WTC11 (cell line): Measurements from ENCODE around the gene DCAF11. TPM values are rescaled to one million over a fixed set of nuclear protein-coding genes. Genes with fewer than 3 reads are reported as not detected.

Experiments
- ATAC-seq: fragments of 200-7000 bp; cut with Tn5 transposase; 2 replicates; pipeline ENCODE4 v1.10.0; 2021; ENCODE audit warnings: mild to moderate bottlenecking, moderate library complexity
- CTCF ChIA-PET: fragments of 300-600 bp; sonication (Branson Sonifier 250); formaldehyde crosslinking; loops from one replicate; lab custom pipeline; 2021; ENCODE audit warnings: antibody characterized with exemption; lab: Charles Lee
- POLR2A ChIA-PET: fragments of 350-600 bp; sonication (Branson Sonifier 250); formaldehyde crosslinking; loops from one replicate; lab custom pipeline; 2021; ENCODE audit warnings: antibody characterized with exemption; lab: Charles Lee
- DNase-seq: peaks from one replicate; pipeline ENCODE4 v3.0.0; 2021; ENCODE audit warnings: low spot score
- H3K27ac Mint-ChIP-seq: 2 replicates; pipeline ENCODE4 v1.8.0; 2021; ENCODE audit warnings: mixed read lengths
- H3K27me3 Mint-ChIP-seq: 2 replicates; pipeline ENCODE4 v1.8.0; 2021; ENCODE audit warnings: low read depth, mild to moderate bottlenecking, moderate library complexity, mixed read lengths
- H3K36me3 Mint-ChIP-seq: 2 replicates; pipeline ENCODE4 v1.8.0; 2021; ENCODE audit warnings: mixed read lengths
- H3K4me1 Mint-ChIP-seq: 2 replicates; pipeline ENCODE4 v1.8.0; 2022; ENCODE audit warnings: mixed read lengths
- H3K4me3 Mint-ChIP-seq: 2 replicates; pipeline ENCODE4 v1.8.0; 2021; ENCODE audit warnings: mild to moderate bottlenecking, moderate library complexity, mixed read lengths
- H3K9me3 Mint-ChIP-seq: 2 replicates; pipeline ENCODE4 v1.8.0; 2021; ENCODE audit warnings: mixed read lengths
- ETV6 ChIP-seq: sonication (generic); formaldehyde crosslinking; IDR thresholded peaks from 2 replicates; pipeline ENCODE4 v1.8.1; 2022; ENCODE audit warnings: mild to moderate bottlenecking, missing genetic modification reagents
- GABPB1 ChIP-seq: sonication (generic); formaldehyde crosslinking; IDR thresholded peaks from 2 replicates; pipeline ENCODE4 v1.8.1; 2023; ENCODE audit warnings: mild to moderate bottlenecking, missing genetic modification reagents
- IRF2 ChIP-seq: sonication (generic); formaldehyde crosslinking; IDR thresholded peaks from 2 replicates; pipeline ENCODE4 v1.8.0; 2022; ENCODE audit warnings: low read depth, missing genetic modification reagents, borderline replicate concordance
- MXD4 ChIP-seq: fragments of 250-450 bp; sonication (Bioruptor Pico); IDR thresholded peaks from 2 replicates; pipeline ENCODE4 v1.8.0; 2021; ENCODE audit warnings: mild to moderate bottlenecking, moderate library complexity, borderline replicate concordance
- OVOL2 ChIP-seq: fragments of 250-450 bp; sonication (Bioruptor Pico); IDR thresholded peaks from 2 replicates; pipeline ENCODE4 v1.9.0; 2021; ENCODE audit warnings: mild to moderate bottlenecking, borderline replicate concordance
- SMAD3 ChIP-seq: sonication (generic); formaldehyde crosslinking; IDR thresholded peaks from 2 replicates; pipeline ENCODE4 v1.8.0; 2022; ENCODE audit warnings: missing genetic modification reagents, mild to moderate bottlenecking, borderline replicate concordance
- SMAD4 ChIP-seq: sonication (generic); formaldehyde crosslinking; IDR thresholded peaks from 2 replicates; pipeline ENCODE4 v1.8.0; 2022; ENCODE audit warnings: mild to moderate bottlenecking, missing genetic modification reagents
- ZNF219 ChIP-seq: sonication (generic); formaldehyde crosslinking; IDR thresholded peaks from 2 replicates; pipeline ENCODE4 v1.8.0; 2023; ENCODE audit warnings: missing genetic modification reagents, mild to moderate bottlenecking, borderline replicate concordance
- ZNF232 ChIP-seq: sonication (generic); formaldehyde crosslinking; IDR thresholded peaks from 2 replicates; pipeline ENCODE4 v1.8.0; 2022; ENCODE audit warnings: mild to moderate bottlenecking, missing genetic modification reagents
- ZNF416 ChIP-seq: fragments of 250-450 bp; sonication (Bioruptor Pico); IDR thresholded peaks from 2 replicates; pipeline ENCODE4 v1.9.0; 2021; ENCODE audit warnings: mild to moderate bottlenecking, inconsistent platforms
- total RNA-seq: library from RNA; stranded (reverse); gene quantifications from 3 replicates; pipeline ENCODE4 v1.2.3, GENCODE V29; 2021
- TF ChIP-seq, protein P1 (sequence below): sonication (generic); formaldehyde crosslinking; IDR thresholded peaks from 2 replicates; pipeline ENCODE4 v1.8.0; 2022; ENCODE audit warnings: missing genetic modification reagents
- TF ChIP-seq, protein P2 (sequence below): sonication (generic); formaldehyde crosslinking; IDR thresholded peaks from 2 replicates; pipeline ENCODE4 v1.8.0; 2022; ENCODE audit warnings: mild to moderate bottlenecking, missing genetic modification reagents
- TF ChIP-seq, protein P3 (sequence below): sonication (generic); formaldehyde crosslinking; IDR thresholded peaks from 2 replicates; pipeline ENCODE4 v1.8.0; 2023; ENCODE audit warnings: missing genetic modification reagents, mild to moderate bottlenecking, borderline replicate concordance
- TF ChIP-seq, protein P4 (sequence below): sonication (generic); formaldehyde crosslinking; IDR thresholded peaks from 2 replicates; pipeline ENCODE4 v1.8.1; 2023; ENCODE audit warnings: mild to moderate bottlenecking, missing genetic modification reagents
- TF ChIP-seq, protein P5 (sequence below): sonication (generic); formaldehyde crosslinking; IDR thresholded peaks from 2 replicates; pipeline ENCODE4 v1.8.0; 2023; ENCODE audit warnings: mild to moderate bottlenecking, missing genetic modification reagents
- TF ChIP-seq, protein P6 (sequence below): sonication (generic); formaldehyde crosslinking; IDR thresholded peaks from 2 replicates; pipeline ENCODE4 v1.8.0; 2022; ENCODE audit warnings: mild to moderate bottlenecking, missing genetic modification reagents
- TF ChIP-seq, protein P7 (sequence below): sonication (generic); formaldehyde crosslinking; IDR thresholded peaks from 2 replicates; pipeline ENCODE4 v1.8.0; 2023; ENCODE audit warnings: missing genetic modification reagents

The DCAF11 gene
- total RNA-seq, 1 experiment from 2014 or later = 73.6 TPM

DNA sequence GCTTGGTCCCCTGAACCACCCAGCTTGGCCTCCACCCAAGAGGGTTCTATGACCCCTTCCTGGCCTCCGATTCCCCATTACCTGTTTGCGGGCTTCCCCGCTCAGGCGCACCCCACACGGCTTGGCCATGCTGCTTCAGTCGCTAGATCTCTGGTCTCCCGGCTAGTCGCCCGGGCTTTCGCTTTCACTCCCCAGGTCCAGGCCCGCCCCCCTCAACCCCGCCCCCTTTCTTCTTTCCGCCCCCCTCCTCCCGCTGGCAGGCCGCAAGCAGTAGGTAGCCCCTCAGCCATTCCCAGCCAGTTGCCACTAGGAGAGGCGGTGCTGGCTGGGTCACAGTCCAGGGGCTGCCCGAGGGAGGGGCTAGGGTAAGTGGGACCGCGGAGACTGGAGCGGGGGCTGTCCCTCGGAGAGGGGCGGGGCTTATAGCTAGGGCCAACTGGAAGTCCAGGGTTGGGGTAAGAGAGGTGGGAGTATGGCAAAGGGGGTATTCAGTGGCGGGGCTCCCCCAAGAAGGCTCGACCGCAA lies 31.9 kb downstream of the DCAF11 start, which contains the start of gene PSME2 (continued):
- TF ChIP-seq, protein P1, sequence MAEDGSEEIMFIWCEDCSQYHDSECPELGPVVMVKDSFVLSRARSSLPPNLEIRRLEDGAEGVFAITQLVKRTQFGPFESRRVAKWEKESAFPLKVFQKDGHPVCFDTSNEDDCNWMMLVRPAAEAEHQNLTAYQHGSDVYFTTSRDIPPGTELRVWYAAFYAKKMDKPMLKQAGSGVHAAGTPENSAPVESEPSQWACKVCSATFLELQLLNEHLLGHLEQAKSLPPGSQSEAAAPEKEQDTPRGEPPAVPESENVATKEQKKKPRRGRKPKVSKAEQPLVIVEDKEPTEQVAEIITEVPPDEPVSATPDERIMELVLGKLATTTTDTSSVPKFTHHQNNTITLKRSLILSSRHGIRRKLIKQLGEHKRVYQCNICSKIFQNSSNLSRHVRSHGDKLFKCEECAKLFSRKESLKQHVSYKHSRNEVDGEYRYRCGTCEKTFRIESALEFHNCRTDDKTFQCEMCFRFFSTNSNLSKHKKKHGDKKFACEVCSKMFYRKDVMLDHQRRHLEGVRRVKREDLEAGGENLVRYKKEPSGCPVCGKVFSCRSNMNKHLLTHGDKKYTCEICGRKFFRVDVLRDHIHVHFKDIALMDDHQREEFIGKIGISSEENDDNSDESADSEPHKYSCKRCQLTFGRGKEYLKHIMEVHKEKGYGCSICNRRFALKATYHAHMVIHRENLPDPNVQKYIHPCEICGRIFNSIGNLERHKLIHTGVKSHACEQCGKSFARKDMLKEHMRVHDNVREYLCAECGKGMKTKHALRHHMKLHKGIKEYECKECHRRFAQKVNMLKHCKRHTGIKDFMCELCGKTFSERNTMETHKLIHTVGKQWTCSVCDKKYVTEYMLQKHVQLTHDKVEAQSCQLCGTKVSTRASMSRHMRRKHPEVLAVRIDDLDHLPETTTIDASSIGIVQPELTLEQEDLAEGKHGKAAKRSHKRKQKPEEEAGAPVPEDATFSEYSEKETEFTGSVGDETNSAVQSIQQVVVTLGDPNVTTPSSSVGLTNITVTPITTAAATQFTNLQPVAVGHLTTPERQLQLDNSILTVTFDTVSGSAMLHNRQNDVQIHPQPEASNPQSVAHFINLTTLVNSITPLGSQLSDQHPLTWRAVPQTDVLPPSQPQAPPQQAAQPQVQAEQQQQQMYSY = peak; percentile 94
- 0 out of 2 replicates have a peak, but pooled peaks have one; percentile 44 for TF ChIP-seq ETV6 (CRISPR knock-in tag)
- TF ChIP-seq GABPB1 (CRISPR knock-in tag) = peak; percentile 69
- no peak for TF ChIP-seq SMAD3 (CRISPR knock-in tag)
- TF ChIP-seq, protein P2, sequence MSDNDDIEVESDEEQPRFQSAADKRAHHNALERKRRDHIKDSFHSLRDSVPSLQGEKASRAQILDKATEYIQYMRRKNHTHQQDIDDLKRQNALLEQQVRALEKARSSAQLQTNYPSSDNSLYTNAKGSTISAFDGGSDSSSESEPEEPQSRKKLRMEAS (CRISPR knock-in tag) = 0 out of 2 replicates have a peak, but pooled peaks have one; percentile 9

DNA sequence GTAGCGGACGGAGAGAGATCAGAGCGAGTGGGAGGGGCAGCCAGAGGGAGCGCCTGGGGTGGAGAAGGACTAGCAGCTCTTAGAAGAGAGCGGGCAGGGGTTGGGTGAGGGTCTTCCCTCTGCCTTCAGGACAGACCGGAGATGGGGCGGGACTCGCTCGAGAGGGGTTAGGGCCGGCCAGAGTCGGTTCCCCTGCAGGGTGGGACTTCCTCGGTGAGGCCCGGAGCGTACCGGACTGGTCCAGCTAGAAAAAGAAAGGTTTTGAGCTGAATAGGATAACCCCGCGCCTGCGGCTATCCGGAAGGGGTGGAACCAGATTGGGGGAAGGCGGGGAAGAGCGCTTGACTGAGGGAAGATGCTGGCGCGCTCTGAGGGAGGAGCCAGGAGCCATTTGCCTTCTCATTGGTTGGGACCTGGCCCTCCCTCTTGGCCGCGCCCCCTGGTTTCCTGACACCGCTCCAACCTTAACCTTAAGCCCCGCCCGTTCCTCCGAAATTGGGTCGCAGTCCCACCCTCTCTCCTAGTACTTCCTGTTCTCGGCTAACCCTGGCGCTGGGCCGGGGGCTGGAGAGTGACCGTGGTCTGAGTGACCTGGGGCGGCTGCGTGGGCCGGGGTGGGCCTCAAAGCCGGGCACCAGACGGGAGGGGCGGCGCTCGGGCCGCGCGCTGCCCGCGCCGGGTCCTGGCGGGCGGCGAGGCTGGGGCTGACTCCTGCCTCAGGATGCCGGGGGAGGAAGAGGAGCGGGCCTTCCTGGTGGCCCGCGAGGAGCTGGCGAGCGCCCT lies 32.6 kb downstream of the DCAF11 start, which contains the start of gene RNF31:
Gene RNF31, plus strand, starts transcription at position 521 of the 783 bp plus-strand sequence. Its CDS starts 201 bp downstream, at position 722.
- CTCF ChIA-PET = interaction anchor here (0.5 to 4.1 kb wide), 20 partner anchors 11 to 284 kb away, joined by 3 to 55 read pairs (median 4); partner anchors contain the start of genes DCAF11, DHRS1, IPO4 and IRF9
- H3K27ac Mint-ChIP-seq = peak within 1 kb of the TSS; percentile 98
- H3K36me3 Mint-ChIP-seq = peaks cover 44% of the 10 kb centered on the region
- H3K9me3 Mint-ChIP-seq = no peaks in the 10 kb centered on the region
- peaks cover 21% of the 10 kb centered on the region for H3K4me1 Mint-ChIP-seq
- no peaks in the 10 kb centered on the region for H3K27me3 Mint-ChIP-seq
- ATAC-seq = peak; percentile 89
- peak; percentile 98 for DNase-seq
- POLR2A ChIA-PET = interaction anchor here (0.6 to 3.3 kb wide), 15 partner anchors 10 to 114 kb away, joined by 3 to 24 read pairs (median 4); partner anchors contain the start of genes CHMP4A, DCAF11, IRF9 and NRL
- H3K4me3 Mint-ChIP-seq = peak within 1 kb of the TSS; percentile 99
- TF ChIP-seq, protein P3, sequence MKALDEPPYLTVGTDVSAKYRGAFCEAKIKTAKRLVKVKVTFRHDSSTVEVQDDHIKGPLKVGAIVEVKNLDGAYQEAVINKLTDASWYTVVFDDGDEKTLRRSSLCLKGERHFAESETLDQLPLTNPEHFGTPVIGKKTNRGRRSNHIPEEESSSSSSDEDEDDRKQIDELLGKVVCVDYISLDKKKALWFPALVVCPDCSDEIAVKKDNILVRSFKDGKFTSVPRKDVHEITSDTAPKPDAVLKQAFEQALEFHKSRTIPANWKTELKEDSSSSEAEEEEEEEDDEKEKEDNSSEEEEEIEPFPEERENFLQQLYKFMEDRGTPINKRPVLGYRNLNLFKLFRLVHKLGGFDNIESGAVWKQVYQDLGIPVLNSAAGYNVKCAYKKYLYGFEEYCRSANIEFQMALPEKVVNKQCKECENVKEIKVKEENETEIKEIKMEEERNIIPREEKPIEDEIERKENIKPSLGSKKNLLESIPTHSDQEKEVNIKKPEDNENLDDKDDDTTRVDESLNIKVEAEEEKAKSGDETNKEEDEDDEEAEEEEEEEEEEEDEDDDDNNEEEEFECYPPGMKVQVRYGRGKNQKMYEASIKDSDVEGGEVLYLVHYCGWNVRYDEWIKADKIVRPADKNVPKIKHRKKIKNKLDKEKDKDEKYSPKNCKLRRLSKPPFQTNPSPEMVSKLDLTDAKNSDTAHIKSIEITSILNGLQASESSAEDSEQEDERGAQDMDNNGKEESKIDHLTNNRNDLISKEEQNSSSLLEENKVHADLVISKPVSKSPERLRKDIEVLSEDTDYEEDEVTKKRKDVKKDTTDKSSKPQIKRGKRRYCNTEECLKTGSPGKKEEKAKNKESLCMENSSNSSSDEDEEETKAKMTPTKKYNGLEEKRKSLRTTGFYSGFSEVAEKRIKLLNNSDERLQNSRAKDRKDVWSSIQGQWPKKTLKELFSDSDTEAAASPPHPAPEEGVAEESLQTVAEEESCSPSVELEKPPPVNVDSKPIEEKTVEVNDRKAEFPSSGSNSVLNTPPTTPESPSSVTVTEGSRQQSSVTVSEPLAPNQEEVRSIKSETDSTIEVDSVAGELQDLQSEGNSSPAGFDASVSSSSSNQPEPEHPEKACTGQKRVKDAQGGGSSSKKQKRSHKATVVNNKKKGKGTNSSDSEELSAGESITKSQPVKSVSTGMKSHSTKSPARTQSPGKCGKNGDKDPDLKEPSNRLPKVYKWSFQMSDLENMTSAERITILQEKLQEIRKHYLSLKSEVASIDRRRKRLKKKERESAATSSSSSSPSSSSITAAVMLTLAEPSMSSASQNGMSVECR (CRISPR knock-in tag) = peak; percentile 85
- TF ChIP-seq IRF2 (CRISPR knock-in tag) = no peak
- TF ChIP-seq MXD4 (CRISPR knock-in tag) = no peak
- TF ChIP-seq SMAD4 (CRISPR knock-in tag) = 0 out of 2 replicates have a peak, but pooled peaks have one; percentile 22
- TF ChIP-seq ZNF232 (CRISPR knock-in tag) = no peak
- TF ChIP-seq, protein P4, sequence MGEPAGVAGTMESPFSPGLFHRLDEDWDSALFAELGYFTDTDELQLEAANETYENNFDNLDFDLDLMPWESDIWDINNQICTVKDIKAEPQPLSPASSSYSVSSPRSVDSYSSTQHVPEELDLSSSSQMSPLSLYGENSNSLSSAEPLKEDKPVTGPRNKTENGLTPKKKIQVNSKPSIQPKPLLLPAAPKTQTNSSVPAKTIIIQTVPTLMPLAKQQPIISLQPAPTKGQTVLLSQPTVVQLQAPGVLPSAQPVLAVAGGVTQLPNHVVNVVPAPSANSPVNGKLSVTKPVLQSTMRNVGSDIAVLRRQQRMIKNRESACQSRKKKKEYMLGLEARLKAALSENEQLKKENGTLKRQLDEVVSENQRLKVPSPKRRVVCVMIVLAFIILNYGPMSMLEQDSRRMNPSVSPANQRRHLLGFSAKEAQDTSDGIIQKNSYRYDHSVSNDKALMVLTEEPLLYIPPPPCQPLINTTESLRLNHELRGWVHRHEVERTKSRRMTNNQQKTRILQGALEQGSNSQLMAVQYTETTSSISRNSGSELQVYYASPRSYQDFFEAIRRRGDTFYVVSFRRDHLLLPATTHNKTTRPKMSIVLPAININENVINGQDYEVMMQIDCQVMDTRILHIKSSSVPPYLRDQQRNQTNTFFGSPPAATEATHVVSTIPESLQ (CRISPR knock-in tag) = no peak
- TF ChIP-seq, protein P5, sequence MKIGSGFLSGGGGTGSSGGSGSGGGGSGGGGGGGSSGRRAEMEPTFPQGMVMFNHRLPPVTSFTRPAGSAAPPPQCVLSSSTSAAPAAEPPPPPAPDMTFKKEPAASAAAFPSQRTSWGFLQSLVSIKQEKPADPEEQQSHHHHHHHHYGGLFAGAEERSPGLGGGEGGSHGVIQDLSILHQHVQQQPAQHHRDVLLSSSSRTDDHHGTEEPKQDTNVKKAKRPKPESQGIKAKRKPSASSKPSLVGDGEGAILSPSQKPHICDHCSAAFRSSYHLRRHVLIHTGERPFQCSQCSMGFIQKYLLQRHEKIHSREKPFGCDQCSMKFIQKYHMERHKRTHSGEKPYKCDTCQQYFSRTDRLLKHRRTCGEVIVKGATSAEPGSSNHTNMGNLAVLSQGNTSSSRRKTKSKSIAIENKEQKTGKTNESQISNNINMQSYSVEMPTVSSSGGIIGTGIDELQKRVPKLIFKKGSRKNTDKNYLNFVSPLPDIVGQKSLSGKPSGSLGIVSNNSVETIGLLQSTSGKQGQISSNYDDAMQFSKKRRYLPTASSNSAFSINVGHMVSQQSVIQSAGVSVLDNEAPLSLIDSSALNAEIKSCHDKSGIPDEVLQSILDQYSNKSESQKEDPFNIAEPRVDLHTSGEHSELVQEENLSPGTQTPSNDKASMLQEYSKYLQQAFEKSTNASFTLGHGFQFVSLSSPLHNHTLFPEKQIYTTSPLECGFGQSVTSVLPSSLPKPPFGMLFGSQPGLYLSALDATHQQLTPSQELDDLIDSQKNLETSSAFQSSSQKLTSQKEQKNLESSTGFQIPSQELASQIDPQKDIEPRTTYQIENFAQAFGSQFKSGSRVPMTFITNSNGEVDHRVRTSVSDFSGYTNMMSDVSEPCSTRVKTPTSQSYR (CRISPR knock-in tag) = no peak
- TF ChIP-seq, protein P6, sequence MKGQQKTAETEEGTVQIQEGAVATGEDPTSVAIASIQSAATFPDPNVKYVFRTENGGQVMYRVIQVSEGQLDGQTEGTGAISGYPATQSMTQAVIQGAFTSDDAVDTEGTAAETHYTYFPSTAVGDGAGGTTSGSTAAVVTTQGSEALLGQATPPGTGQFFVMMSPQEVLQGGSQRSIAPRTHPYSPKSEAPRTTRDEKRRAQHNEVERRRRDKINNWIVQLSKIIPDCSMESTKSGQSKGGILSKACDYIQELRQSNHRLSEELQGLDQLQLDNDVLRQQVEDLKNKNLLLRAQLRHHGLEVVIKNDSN (CRISPR knock-in tag) = no peak
- peak; percentile 5; the same call in 1 of the 2 replicates for TF ChIP-seq GABPB1 (CRISPR knock-in tag)
- TF ChIP-seq ZNF219 (CRISPR knock-in tag) = peak; percentile 36; the same call in 1 of the 2 replicates
- TF ChIP-seq, protein P7, sequence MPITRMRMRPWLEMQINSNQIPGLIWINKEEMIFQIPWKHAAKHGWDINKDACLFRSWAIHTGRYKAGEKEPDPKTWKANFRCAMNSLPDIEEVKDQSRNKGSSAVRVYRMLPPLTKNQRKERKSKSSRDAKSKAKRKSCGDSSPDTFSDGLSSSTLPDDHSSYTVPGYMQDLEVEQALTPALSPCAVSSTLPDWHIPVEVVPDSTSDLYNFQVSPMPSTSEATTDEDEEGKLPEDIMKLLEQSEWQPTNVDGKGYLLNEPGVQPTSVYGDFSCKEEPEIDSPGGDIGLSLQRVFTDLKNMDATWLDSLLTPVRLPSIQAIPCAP = no peak
- no peak for TF ChIP-seq OVOL2 (CRISPR knock-in tag)
- no peak for TF ChIP-seq ZNF416 (CRISPR knock-in tag)
